Measurements from ENCODE around the gene MRPL12.

DNA sequence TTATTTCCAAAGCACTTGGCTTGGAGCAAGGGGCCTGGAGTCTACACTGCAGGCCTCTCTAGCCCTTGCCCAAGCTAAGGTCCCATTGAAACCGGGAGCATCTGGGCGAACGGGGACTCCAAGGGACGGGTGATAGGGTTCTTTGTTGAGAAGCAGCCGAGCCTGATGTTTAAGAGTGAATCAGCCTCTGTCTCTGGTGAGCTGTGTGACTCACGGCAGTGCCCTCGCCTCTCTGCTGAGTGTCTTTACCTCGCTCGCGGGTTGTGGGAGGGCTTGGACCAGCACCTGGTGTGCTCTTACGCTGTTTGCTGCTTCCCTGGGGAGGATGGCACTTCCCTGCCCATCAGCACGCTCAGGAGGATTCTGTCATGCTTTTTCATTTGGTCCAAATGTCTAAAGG, 18.1 kb upstream of the MRPL12 start:
- no peak for TF ChIP-seq TAF1 (IDR thresholded peaks at IDR 0.05; ENCODE audit: low read depth)
- TF ChIP-seq CEBPB (IDR thresholded peaks at IDR 0.05) = no peak
- TF ChIP-seq, protein P1, sequence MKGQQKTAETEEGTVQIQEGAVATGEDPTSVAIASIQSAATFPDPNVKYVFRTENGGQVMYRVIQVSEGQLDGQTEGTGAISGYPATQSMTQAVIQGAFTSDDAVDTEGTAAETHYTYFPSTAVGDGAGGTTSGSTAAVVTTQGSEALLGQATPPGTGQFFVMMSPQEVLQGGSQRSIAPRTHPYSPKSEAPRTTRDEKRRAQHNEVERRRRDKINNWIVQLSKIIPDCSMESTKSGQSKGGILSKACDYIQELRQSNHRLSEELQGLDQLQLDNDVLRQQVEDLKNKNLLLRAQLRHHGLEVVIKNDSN (IDR thresholded peaks at IDR 0.05) = no peak
- TF ChIP-seq, protein P2, sequence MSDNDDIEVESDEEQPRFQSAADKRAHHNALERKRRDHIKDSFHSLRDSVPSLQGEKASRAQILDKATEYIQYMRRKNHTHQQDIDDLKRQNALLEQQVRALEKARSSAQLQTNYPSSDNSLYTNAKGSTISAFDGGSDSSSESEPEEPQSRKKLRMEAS (IDR thresholded peaks at IDR 0.05) = no peak
- TF ChIP-seq EGR1 (IDR thresholded peaks at IDR 0.05) = no peak
- no peak for TF ChIP-seq EP300 (IDR thresholded peaks at IDR 0.05; ENCODE audit: borderline replicate concordance)
- TF ChIP-seq TEAD4 (IDR thresholded peaks at IDR 0.05) = no peak
- TF ChIP-seq YY1 (IDR thresholded peaks at IDR 0.05; ENCODE audit: low read depth) = no peak
- no peak for TF ChIP-seq CREB1 (IDR thresholded peaks at IDR 0.05; ENCODE audit: low read depth)
- TF ChIP-seq, protein P3, sequence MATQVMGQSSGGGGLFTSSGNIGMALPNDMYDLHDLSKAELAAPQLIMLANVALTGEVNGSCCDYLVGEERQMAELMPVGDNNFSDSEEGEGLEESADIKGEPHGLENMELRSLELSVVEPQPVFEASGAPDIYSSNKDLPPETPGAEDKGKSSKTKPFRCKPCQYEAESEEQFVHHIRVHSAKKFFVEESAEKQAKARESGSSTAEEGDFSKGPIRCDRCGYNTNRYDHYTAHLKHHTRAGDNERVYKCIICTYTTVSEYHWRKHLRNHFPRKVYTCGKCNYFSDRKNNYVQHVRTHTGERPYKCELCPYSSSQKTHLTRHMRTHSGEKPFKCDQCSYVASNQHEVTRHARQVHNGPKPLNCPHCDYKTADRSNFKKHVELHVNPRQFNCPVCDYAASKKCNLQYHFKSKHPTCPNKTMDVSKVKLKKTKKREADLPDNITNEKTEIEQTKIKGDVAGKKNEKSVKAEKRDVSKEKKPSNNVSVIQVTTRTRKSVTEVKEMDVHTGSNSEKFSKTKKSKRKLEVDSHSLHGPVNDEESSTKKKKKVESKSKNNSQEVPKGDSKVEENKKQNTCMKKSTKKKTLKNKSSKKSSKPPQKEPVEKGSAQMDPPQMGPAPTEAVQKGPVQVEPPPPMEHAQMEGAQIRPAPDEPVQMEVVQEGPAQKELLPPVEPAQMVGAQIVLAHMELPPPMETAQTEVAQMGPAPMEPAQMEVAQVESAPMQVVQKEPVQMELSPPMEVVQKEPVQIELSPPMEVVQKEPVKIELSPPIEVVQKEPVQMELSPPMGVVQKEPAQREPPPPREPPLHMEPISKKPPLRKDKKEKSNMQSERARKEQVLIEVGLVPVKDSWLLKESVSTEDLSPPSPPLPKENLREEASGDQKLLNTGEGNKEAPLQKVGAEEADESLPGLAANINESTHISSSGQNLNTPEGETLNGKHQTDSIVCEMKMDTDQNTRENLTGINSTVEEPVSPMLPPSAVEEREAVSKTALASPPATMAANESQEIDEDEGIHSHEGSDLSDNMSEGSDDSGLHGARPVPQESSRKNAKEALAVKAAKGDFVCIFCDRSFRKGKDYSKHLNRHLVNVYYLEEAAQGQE (IDR thresholded peaks at IDR 0.05; ENCODE audit: low read depth) = no peak
- TF ChIP-seq RAD21 (IDR thresholded peaks at IDR 0.05; ENCODE audit: low read depth) = no peak
- no peak for TF ChIP-seq TCF12 (IDR thresholded peaks at IDR 0.05; ENCODE audit: low read depth)
- no peak for TF ChIP-seq ZBTB7A (IDR thresholded peaks at IDR 0.05; ENCODE audit: low read depth)
